Stimulated activated naive CD8-positive, alpha-beta T cell treated with anti-CD3 and anti-CD28 coated beads, Interleukin-15, amount 100 ng/mL, for 72 hours (primary cell): ENCODE results near the gene MBD3L5.
A peak's percentile ranks its signal among the peaks of the same experiment; 100 is the strongest.

Source experiments
- ATAC-seq: fragments of 150-1000 bp; cut with Tn5 transposase; 2 replicates; pipeline ENCODE4 v1.10.0; 2021; ENCODE audit warnings: mild to moderate bottlenecking, moderate library complexity
- DNase-seq, 2 donors: peaks; one replicate each; pipeline ENCODE4 v3.0.0; 2021 to 2022
- H3K27ac Mint-ChIP-seq, 2 donors: one replicate each; pipeline ENCODE4 v1.8.0; 2022; ENCODE audit warnings: mild to moderate bottlenecking in 2 of 2, mixed read lengths in 2 of 2, moderate library complexity in 2 of 2
- H3K27me3 Mint-ChIP-seq: one replicate; pipeline ENCODE4 v1.8.0; 2022; ENCODE audit warnings: mixed read lengths
- H3K4me1 Mint-ChIP-seq: one replicate; pipeline ENCODE4 v1.8.0; 2022; ENCODE audit warnings: mild to moderate bottlenecking, mixed read lengths
- H3K4me3 Mint-ChIP-seq, 2 donors: one replicate each; pipeline ENCODE4 v1.8.0; 2022; ENCODE audit warnings: mild to moderate bottlenecking in 2 of 2, mixed read lengths in 2 of 2, moderate library complexity in 1 of 2
- H3K9me3 Mint-ChIP-seq, 2 donors: one replicate each; pipeline ENCODE4 v1.8.0; 2022; ENCODE audit warnings: mixed read lengths in 2 of 2

Gene MBD3L5

GRCh38 chr19:7067716-7068115 lies 37.3 kb downstream of the MBD3L5 start:
- H3K4me3 Mint-ChIP-seq = no peak overlapping the region
- peaks cover 16% of the 10 kb centered on the region for H3K4me1 Mint-ChIP-seq
- H3K27ac Mint-ChIP-seq = no peak overlapping the region
- ATAC-seq (no peak), DNase-seq (no peak)
- peaks cover 0 to 7% of the 10 kb centered on the region in 2 donors for H3K9me3 Mint-ChIP-seq
- H3K27me3 Mint-ChIP-seq = no peaks in the 10 kb centered on the region

GRCh38 chr19:7068599-7068998 lies 38.2 kb downstream of the MBD3L5 start:
- Mint-ChIP-seq H3K27ac (peak overlapping the region; percentile 10 to 97), H3K4me3 (peak overlapping the region; percentile 88 to 98), H3K27me3 (no peaks in the 10 kb centered on the region), H3K9me3 (peaks cover 0 to 7% of the 10 kb centered on the region in 2 donors), H3K4me1 (peaks cover 17% of the 10 kb centered on the region)
- no peak for ATAC-seq
- no peak for DNase-seq

- ATAC-seq (peak; percentile 96), DNase-seq (peak; percentile 98 to 99)
- Mint-ChIP-seq H3K9me3 (peaks cover 1 to 9% of the 10 kb centered on the region in 2 donors), H3K4me3 (peak within 1 kb of the TSS; percentile 88 to 98), H3K27me3 (no peaks in the 10 kb centered on the region), H3K4me1 (peaks cover 17% of the 10 kb centered on the region), H3K27ac (peak within 1 kb of the TSS; percentile 96 to 97)
These were observed 38.9 kb downstream of the MBD3L5 start, which contains the start of gene ZNF557 for GRCh38 chr19:7069042-7069903. Gene ZNF557, plus strand, starts transcription at chr19:7069703. Its CDS starts 5,372 bp downstream, at chr19:7075075.

- peak overlapping the region; percentile 88 to 98 for H3K4me3 Mint-ChIP-seq
- H3K27me3 Mint-ChIP-seq = no peaks in the 10 kb centered on the region
- DNase-seq = no peak
- H3K27ac Mint-ChIP-seq = peak overlapping the region; percentile 96 to 97
- peaks cover 17% of the 10 kb centered on the region for H3K4me1 Mint-ChIP-seq
- H3K9me3 Mint-ChIP-seq = peaks cover 5 to 13% of the 10 kb centered on the region in 2 donors
- peak; percentile 41 for ATAC-seq
These were observed 39.5 kb downstream of the MBD3L5 start for GRCh38 chr19:7069904-7070226.

GRCh38 chr19:7072541-7072940 lies 42.2 kb downstream of the MBD3L5 start:
- no peak overlapping the region for H3K27ac Mint-ChIP-seq
- DNase-seq (no peak), ATAC-seq (no peak)
- peak overlapping the region in 1 of 2 donors; percentile 24 for H3K4me3 Mint-ChIP-seq
- H3K9me3 Mint-ChIP-seq = peaks cover 12 to 28% of the 10 kb centered on the region in 2 donors
- H3K27me3 Mint-ChIP-seq = no peaks in the 10 kb centered on the region
- peaks cover 17% of the 10 kb centered on the region for H3K4me1 Mint-ChIP-seq

GRCh38 chr19:7074705-7075282 lies 44.4 kb downstream of the MBD3L5 start:
- Mint-ChIP-seq H3K4me1 (peaks cover 7% of the 10 kb centered on the region), H3K27me3 (no peaks in the 10 kb centered on the region), H3K9me3 (peaks cover 30 to 51% of the 10 kb centered on the region in 2 donors), H3K27ac (no peak overlapping the region), H3K4me3 (no peak overlapping the region)
- ATAC-seq (no peak), DNase-seq (no peak)

GRCh38 chr19:7076151-7076550 lies 45.8 kb downstream of the MBD3L5 start:
- ATAC-seq (no peak), DNase-seq (no peak)
- H3K27ac Mint-ChIP-seq = peak overlapping the region in 1 of 2 donors; percentile 12
- H3K4me3 Mint-ChIP-seq = no peak overlapping the region
- no peaks in the 10 kb centered on the region for H3K27me3 Mint-ChIP-seq
- H3K4me1 Mint-ChIP-seq = peaks cover 7% of the 10 kb centered on the region
- peaks cover 34 to 64% of the 10 kb centered on the region in 2 donors for H3K9me3 Mint-ChIP-seq

GRCh38 chr19:7078008-7078407 lies 47.6 kb downstream of the MBD3L5 start:
- H3K4me3 Mint-ChIP-seq = no peak overlapping the region
- H3K27ac Mint-ChIP-seq = no peak overlapping the region
- no peaks in the 10 kb centered on the region for H3K4me1 Mint-ChIP-seq
- DNase-seq (no peak), ATAC-seq (no peak)
- no peaks in the 10 kb centered on the region for H3K27me3 Mint-ChIP-seq
- H3K9me3 Mint-ChIP-seq = peaks cover 41 to 76% of the 10 kb centered on the region in 2 donors
